ENCODE measurements around the gene CCDC167.

CCDC167 gene

DNA sequence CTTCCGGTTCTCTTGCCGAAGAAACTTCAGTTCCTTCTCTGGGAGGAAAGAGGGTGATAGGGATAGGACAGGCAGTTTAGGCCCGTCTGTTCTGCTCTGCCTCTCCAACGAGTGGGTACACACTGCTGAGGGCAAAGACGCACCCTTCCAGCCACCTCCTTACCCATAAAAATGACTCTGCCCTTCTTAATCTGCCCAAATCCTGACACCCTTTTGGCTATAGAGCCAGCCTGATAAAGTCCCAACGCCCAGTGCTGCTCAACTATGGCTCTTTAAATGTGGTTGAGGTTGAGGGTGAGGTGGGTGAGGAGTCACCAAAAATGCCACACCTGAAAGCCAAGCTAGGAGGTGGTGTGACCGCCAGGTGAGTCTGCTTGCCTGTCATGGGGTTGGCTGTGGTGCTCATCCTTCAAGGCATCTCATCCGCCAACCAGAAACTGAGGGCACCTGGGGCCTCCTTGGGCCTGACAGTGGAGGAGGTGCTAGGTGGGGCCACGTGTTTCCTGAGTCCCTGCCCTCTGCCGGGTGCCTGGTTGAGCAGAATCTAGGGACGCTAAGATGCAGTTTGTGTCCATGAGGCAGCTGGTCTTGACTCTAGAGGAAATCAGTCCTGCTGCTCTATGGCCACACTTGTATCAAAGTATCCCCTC, 16.3 kb downstream of the CCDC167 start:
- H3K4me2 ChIP-seq (ENCODE audit: low read length), result no peak overlapping the region
- no peaks in the 10 kb centered on the region for H3K4me1 ChIP-seq (ENCODE audit: control insufficient read depth, low read length)
- TF ChIP-seq, protein P1, sequence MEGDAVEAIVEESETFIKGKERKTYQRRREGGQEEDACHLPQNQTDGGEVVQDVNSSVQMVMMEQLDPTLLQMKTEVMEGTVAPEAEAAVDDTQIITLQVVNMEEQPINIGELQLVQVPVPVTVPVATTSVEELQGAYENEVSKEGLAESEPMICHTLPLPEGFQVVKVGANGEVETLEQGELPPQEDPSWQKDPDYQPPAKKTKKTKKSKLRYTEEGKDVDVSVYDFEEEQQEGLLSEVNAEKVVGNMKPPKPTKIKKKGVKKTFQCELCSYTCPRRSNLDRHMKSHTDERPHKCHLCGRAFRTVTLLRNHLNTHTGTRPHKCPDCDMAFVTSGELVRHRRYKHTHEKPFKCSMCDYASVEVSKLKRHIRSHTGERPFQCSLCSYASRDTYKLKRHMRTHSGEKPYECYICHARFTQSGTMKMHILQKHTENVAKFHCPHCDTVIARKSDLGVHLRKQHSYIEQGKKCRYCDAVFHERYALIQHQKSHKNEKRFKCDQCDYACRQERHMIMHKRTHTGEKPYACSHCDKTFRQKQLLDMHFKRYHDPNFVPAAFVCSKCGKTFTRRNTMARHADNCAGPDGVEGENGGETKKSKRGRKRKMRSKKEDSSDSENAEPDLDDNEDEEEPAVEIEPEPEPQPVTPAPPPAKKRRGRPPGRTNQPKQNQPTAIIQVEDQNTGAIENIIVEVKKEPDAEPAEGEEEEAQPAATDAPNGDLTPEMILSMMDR (IDR thresholded peaks at IDR 0.05; ENCODE audit: low read depth, low read length, poor library complexity, severe bottlenecking), result no peak
- TF ChIP-seq EZH2phosphoT487 (IDR thresholded peaks at IDR 0.05; ENCODE audit: borderline replicate concordance, low read length), result no peak
- H3K9me3 ChIP-seq (ENCODE audit: control insufficient read depth, insufficient read depth, low read length), result no peaks in the 10 kb centered on the region
- no peaks in the 10 kb centered on the region for H4K20me1 ChIP-seq (ENCODE audit: control insufficient read depth, insufficient read depth, low read depth, low read length)
- H3K27ac ChIP-seq (ENCODE audit: low read depth, low read length), result no peak overlapping the region
- H3K79me2 ChIP-seq (ENCODE audit: control insufficient read depth, low read length), result no peaks in the 10 kb centered on the region
- H3K27me3 ChIP-seq (ENCODE audit: control insufficient read depth, low read length), result no peaks in the 10 kb centered on the region
- no peaks in the 10 kb centered on the region for H3F3A ChIP-seq (ENCODE audit: control insufficient read depth, insufficient read depth)
- no peak overlapping the region for H3K4me3 ChIP-seq (ENCODE audit: low read length)
- H3K9me2 ChIP-seq (replicated peaks; ENCODE audit: control insufficient read depth, low read length), result no peaks in the 10 kb centered on the region
- H3K36me3 ChIP-seq (ENCODE audit: control insufficient read depth, low read length), result peaks cover 39% of the 10 kb centered on the region

DNA sequence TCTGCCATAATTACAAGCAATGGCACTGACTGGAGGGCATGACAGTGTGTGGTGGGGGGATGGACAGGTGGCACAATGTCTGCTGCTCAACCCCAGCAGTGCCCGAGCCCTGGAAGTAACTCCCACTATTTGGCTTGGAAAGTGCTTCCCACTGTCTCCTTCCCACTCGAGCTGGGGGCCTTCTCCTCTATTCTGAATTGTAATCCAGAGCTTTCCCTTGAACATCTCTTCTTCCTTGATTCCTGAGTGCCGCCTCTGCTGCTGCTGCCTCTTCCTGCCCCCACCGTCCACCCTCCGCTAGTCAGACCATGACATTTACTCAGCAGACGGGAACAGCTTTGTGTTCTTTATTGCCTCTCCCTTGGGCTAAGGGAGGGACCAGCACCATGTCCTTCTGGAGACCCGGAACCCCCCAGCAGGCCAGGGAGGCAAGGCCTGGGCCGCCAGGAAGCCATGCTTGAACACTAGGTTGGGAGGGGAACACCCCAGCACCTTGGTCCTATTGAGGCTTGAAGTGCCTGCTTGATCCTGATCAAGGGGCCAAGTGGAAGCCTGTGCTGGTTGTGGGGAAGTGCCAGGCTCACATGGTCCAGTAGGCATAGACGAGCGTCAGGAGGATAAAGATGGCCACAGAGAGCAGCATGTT, 17.0 kb downstream of the CCDC167 start:
- Histone ChIP-seq H3K27me3 (ENCODE audit: control insufficient read depth, low read length) (no peaks in the 10 kb centered on the region), H3K79me2 (ENCODE audit: control insufficient read depth, low read length) (no peaks in the 10 kb centered on the region), H3K4me1 (ENCODE audit: control insufficient read depth, low read length) (no peaks in the 10 kb centered on the region), H3K9me3 (ENCODE audit: control insufficient read depth, insufficient read depth, low read length) (no peaks in the 10 kb centered on the region), H3K9me2 (replicated peaks; ENCODE audit: control insufficient read depth, low read length) (no peaks in the 10 kb centered on the region), H3K4me3 (ENCODE audit: low read length) (no peak overlapping the region), H4K20me1 (ENCODE audit: control insufficient read depth, insufficient read depth, low read depth, low read length) (no peaks in the 10 kb centered on the region), H3F3A (ENCODE audit: control insufficient read depth, insufficient read depth) (no peaks in the 10 kb centered on the region), H3K36me3 (ENCODE audit: control insufficient read depth, low read length) (peaks cover 44% of the 10 kb centered on the region), H3K27ac (ENCODE audit: low read depth, low read length) (no peak overlapping the region), H3K4me2 (ENCODE audit: low read length) (no peak overlapping the region)
- TF ChIP-seq, protein P1 (IDR thresholded peaks at IDR 0.05; ENCODE audit: low read depth, low read length, poor library complexity, severe bottlenecking), result no peak

DNA sequence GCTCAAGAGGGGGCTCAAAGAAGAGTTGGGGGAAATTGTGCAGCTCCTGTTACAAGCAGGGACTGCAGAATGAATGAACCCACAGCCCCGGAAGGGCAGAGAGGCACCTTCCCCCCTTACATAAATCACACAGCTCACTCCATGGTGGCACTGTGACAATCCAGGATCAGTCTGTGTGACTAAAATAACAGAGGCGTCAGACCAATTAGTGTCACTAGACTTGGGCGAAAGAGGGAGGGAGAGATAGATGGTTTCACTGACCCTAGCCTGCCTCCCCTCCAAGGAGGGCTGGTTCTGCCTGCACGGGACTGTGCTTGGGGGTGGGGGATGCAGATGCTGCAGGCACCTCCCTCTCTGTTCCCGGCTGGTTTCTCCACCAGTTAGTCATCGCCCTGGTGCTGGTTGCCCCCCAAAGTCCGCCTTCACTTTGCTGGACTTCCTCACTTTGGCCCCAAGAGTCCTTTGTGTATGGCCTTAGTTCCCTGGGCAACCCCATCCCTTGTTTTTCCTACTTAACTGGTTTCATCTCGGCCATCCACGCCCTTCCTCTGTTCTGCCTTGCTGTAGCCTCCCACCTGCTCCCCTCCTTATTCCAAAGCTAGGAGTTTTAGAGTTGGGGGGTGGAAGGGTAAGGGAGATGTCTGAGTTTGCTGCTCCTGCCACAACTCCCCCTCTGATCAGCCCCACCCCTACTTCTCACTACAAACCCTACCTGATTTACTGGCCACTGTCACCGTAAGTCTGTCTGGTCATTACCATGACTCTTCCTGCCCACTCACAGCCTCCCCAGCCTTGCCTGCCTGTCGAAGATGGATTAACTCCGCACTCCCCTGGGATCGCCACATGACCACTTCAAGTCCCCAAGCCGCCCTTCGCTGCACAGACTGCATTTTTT, 17.7 kb downstream of the CCDC167 start:
- Histone ChIP-seq H3K4me2 (ENCODE audit: low read length) (no peak overlapping the region), H3K27ac (ENCODE audit: low read depth, low read length) (no peak overlapping the region), H3K79me2 (ENCODE audit: control insufficient read depth, low read length) (no peaks in the 10 kb centered on the region), H3K27me3 (ENCODE audit: control insufficient read depth, low read length) (no peaks in the 10 kb centered on the region), H3K9me3 (ENCODE audit: control insufficient read depth, insufficient read depth, low read length) (no peaks in the 10 kb centered on the region), H3K4me1 (ENCODE audit: control insufficient read depth, low read length) (no peaks in the 10 kb centered on the region), H3F3A (ENCODE audit: control insufficient read depth, insufficient read depth) (no peaks in the 10 kb centered on the region), H3K4me3 (ENCODE audit: low read length) (no peak overlapping the region), H4K20me1 (ENCODE audit: control insufficient read depth, insufficient read depth, low read depth, low read length) (no peaks in the 10 kb centered on the region), H3K36me3 (ENCODE audit: control insufficient read depth, low read length) (peaks cover 46% of the 10 kb centered on the region), H3K9me2 (replicated peaks; ENCODE audit: control insufficient read depth, low read length) (no peaks in the 10 kb centered on the region)
- TF ChIP-seq, protein P1 (IDR thresholded peaks at IDR 0.05; ENCODE audit: low read depth, low read length, poor library complexity, severe bottlenecking), result no peak
- TF ChIP-seq EZH2phosphoT487 (IDR thresholded peaks at IDR 0.05; ENCODE audit: borderline replicate concordance, low read length), result no peak
